PC-9 (cell line): ENCODE measurements around the gene FGD6. TPM values are rescaled to one million over a fixed set of nuclear protein-coding genes. Genes with fewer than 3 reads are reported as not detected.
"Not testable (repeated sequence)": the region's sequence is repeated elsewhere in the genome, so short reads cannot be mapped to it uniquely, and the experiment has no call there.

ENCODE experiments used
- BruUV-seq: library from RNA; stranded (reverse); fragments of 400-500 nt; replicated peaks from 2 replicates; lab custom pipeline; 2021; lab: Mats Ljungman, UMichigan
- CTCF ChIA-PET: fragments of 300-600 bp; sonication (Branson Sonifier 250); formaldehyde crosslinking; loops from one replicate; lab custom pipeline; 2022; ENCODE audit warnings: antibody characterized with exemption; lab: Charles Lee
- POLR2A ChIA-PET: fragments of 300-600 bp; sonication (Branson Sonifier 250); formaldehyde crosslinking; loops from one replicate; lab custom pipeline; 2022; ENCODE audit warnings: antibody characterized with exemption; ENCODE audit not compliant: unreplicated experiment; lab: Charles Lee
- DNase-seq, 2 experiments: peaks; one replicate each; pipeline versions ENCODE4 v3.0.0 to v3.0.0-alpha.2; 2015 to 2022; ENCODE audit warnings: mixed read lengths in 1 of 2
- H2AFZ ChIP-seq: fragments of 200-600 bp; sonication (generic); 2 replicates; pipeline ENCODE4 v1.8.1; 2017; ENCODE audit warnings: antibody characterized with exemption
- H3F3A ChIP-seq: fragments of 200-600 bp; sonication (generic); 2 replicates; pipeline ENCODE4 v1.8.1; 2017; ENCODE audit warnings: antibody characterized with exemption, mild to moderate bottlenecking, low read depth; ENCODE audit not compliant: insufficient read depth
- H3K27ac ChIP-seq: fragments of 200-600 bp; sonication (generic); 2 replicates; pipeline ENCODE4 v1.6.1; 2016; ENCODE audit warnings: mixed run types
- H3K27me3 ChIP-seq: fragments of 200-600 bp; sonication (generic); 2 replicates; pipeline ENCODE4 v1.6.1; 2016; ENCODE audit warnings: low read depth, mixed run types; ENCODE audit not compliant: insufficient read depth
- H3K36me3 ChIP-seq: fragments of 200-600 bp; sonication (generic); 2 replicates; pipeline ENCODE4 v1.6.1; 2016; ENCODE audit warnings: low read depth, mixed run types
- H3K4me1 ChIP-seq: fragments of 200-600 bp; sonication (generic); replicated peaks from 2 replicates; pipeline ENCODE4 v1.6.1; 2016; ENCODE audit warnings: mixed run types; ENCODE audit not compliant: insufficient read depth
- H3K4me2 ChIP-seq: fragments of 200-600 bp; sonication (generic); 2 replicates; pipeline ENCODE4 v1.6.1; 2017; ENCODE audit warnings: mixed run types
- H3K4me3 ChIP-seq: fragments of 200-600 bp; sonication (generic); 2 replicates; pipeline ENCODE4 v1.6.1; 2016; ENCODE audit warnings: mixed run types
- H3K79me2 ChIP-seq: fragments of 200-600 bp; sonication (generic); 2 replicates; pipeline ENCODE4 v1.6.1; 2017; ENCODE audit warnings: low read depth, mixed run types
- H3K9me2 ChIP-seq: fragments of 200-600 bp; sonication (generic); 2 replicates; pipeline ENCODE4 v1.8.1; 2017; ENCODE audit warnings: mild to moderate bottlenecking; ENCODE audit not compliant: insufficient read depth
- H3K9me3 ChIP-seq: fragments of 200-600 bp; sonication (generic); 2 replicates; pipeline ENCODE4 v1.8.1; 2016; ENCODE audit warnings: low read depth; ENCODE audit not compliant: insufficient read depth
- H4K20me1 ChIP-seq: fragments of 200-600 bp; sonication (generic); 2 replicates; pipeline ENCODE4 v1.8.1; 2017; ENCODE audit not compliant: insufficient read depth
- EZH2 ChIP-seq: fragments of 200-600 bp; sonication (generic); IDR thresholded peaks from 2 replicates; pipeline ENCODE4 v1.8.0; 2017; ENCODE audit warnings: antibody characterized with exemption, low read depth
- intact Hi-C: fragments of 100-400 bp; cut with micrococcal nuclease; formaldehyde crosslinking; loops from one replicate; pipeline ENCODE4 v1.10.0; 2022; ENCODE audit not compliant: unreplicated experiment
- total RNA-seq: library from RNA; stranded (reverse); gene quantifications from 2 replicates; pipeline ENCODE4 v1.2.3, GENCODE V29; 2021
- TF ChIP-seq, protein P1 (sequence below): fragments of 200-600 bp; sonication (generic); conservative IDR thresholded peaks from 2 replicates; pipeline ENCODE4 v1.6.1; 2017; ENCODE audit warnings: mixed run types, antibody characterized with exemption, mild to moderate bottlenecking, moderate library complexity

FGD6 gene
- total RNA-seq, 1 experiment from 2014 or later: 22.0 TPM

DNA sequence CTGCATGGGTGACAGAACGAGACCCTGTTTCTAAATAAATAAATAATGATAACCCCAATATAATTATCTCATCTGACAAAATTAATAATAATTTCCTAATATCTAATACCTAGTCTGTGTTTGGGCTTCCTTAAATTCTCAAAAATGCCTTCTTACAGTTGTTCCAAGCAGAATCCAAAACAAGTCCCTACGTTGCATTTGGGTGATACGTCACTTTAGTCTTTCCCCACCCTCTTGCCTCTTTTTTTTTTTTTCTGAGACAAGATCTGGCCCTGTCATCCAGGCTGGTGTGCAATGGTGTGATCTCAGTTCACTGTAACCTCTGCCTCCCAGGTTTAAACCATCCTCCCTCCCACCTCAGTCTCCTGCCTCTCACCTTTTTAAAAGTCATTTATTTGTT, 27.1 kb upstream of the FGD6 start:
- Histone ChIP-seq H3K27me3 (no peaks in the 10 kb centered on the region), H3K4me3 (no peak overlapping the region), H2AFZ (no peak overlapping the region), H3K79me2 (peaks cover 76% of the 10 kb centered on the region), H3K9me3 (no peaks in the 10 kb centered on the region), H3K9me2 (no peaks in the 10 kb centered on the region), H3K4me1 (no peaks in the 10 kb centered on the region), H3K27ac (no peak overlapping the region), H4K20me1 (peaks cover 14% of the 10 kb centered on the region), H3F3A (peaks cover 7% of the 10 kb centered on the region; the same call in 1 of the 2 replicates), H3K4me2 (no peak overlapping the region), H3K36me3 (peaks cover 5% of the 10 kb centered on the region; the same call in 1 of the 2 replicates)
- no TSS peak for BruUV-seq
- DNase-seq: no peak
- POLR2A ChIA-PET: no interaction called here
- no peak for TF ChIP-seq EZH2
- TF ChIP-seq, protein P1, sequence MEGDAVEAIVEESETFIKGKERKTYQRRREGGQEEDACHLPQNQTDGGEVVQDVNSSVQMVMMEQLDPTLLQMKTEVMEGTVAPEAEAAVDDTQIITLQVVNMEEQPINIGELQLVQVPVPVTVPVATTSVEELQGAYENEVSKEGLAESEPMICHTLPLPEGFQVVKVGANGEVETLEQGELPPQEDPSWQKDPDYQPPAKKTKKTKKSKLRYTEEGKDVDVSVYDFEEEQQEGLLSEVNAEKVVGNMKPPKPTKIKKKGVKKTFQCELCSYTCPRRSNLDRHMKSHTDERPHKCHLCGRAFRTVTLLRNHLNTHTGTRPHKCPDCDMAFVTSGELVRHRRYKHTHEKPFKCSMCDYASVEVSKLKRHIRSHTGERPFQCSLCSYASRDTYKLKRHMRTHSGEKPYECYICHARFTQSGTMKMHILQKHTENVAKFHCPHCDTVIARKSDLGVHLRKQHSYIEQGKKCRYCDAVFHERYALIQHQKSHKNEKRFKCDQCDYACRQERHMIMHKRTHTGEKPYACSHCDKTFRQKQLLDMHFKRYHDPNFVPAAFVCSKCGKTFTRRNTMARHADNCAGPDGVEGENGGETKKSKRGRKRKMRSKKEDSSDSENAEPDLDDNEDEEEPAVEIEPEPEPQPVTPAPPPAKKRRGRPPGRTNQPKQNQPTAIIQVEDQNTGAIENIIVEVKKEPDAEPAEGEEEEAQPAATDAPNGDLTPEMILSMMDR: no peak
- intact Hi-C loops: no loop called here
- CTCF ChIA-PET: no interaction called here

DNA sequence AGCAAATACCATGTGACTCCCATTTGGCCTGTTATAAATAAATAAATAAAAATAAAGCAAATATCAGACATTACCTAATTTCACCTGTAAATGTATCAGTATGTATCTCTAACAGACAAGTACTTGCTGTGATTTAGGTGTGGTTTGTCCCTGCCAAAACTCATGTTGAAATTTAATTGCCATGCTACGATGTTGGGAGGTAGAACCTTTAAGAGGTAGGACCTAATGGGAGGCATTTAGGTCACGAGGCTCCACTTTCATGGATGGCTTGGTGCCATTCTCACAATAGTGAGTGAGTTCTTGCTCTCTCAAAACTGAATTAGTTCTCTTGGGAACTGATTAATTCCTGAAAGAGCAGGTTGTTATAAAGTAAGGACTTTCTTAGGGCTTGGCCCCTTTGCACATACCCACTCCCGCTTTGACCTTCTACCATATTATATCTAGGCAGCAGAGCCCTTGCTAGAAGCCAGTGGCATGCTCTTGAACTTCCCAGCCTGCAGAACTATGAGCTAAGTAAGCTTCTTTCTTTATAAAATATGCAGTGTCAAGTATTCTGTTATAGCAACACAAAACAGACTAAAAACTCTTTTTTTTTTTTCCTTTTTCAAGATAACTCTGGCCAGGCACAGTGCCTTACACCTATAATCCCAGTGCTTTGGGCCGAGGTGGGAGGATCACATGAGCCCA, 26.4 kb upstream of the FGD6 start:
- Histone ChIP-seq H3F3A (peaks cover 7% of the 10 kb centered on the region; the same call in 1 of the 2 replicates), H3K4me1 (no peaks in the 10 kb centered on the region)

DNA sequence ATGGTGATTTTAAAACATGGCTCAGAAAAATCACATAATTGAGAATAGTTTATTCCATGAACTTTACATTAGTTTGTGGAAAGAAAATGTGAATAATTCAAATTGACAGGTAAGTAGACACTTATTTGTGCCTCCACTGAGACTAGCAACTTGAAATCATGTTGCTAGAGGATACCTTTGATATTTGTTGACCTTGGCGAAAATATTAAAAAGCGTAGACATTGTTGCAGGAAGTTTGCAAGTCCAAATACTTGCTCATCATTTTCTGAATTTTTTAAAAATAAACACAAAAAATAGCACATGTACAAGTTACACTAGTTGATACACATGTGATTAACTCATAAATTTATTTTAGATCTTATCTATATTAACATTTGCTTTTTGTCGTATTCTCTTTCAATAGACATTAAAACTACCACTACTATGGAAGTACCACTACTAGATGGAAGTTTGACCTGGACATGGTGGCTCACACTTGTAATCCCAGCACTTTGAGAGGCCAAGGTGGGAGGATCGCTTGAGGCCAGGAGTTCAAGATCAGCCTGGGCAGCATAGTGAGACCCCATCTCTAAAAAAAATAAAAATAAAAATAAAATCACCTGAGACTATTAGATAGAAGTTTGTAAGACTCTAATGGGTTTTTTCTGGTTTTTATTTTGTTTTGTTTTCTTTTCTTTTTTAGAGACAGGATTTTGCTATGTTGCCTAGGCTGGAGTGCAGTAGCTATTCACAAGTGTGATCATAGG, 24.7 kb upstream of the FGD6 start:
- H4K20me1 ChIP-seq: peaks cover 26% of the 10 kb centered on the region
- H3K27me3 ChIP-seq: no peaks in the 10 kb centered on the region
- POLR2A ChIA-PET: no interaction called here
- CTCF ChIA-PET: no interaction called here
- H3K9me2 ChIP-seq: no peaks in the 10 kb centered on the region
- no peak overlapping the region for H2AFZ ChIP-seq
- peaks cover 5% of the 10 kb centered on the region; the same call in 1 of the 2 replicates for H3K36me3 ChIP-seq
- no peak overlapping the region for H3K27ac ChIP-seq
- H3K9me3 ChIP-seq: no peaks in the 10 kb centered on the region
- H3K4me3 ChIP-seq: no peak overlapping the region
- intact Hi-C loops: no loop called here
- no peak for TF ChIP-seq EZH2
- TF ChIP-seq, protein P1: no peak
- H3K79me2 ChIP-seq: peaks cover 83% of the 10 kb centered on the region
- BruUV-seq: no TSS peak
- H3K4me2 ChIP-seq: no peak overlapping the region
- no peaks in the 10 kb centered on the region for H3K4me1 ChIP-seq
- peaks cover 7% of the 10 kb centered on the region; the same call in 1 of the 2 replicates for H3F3A ChIP-seq
- no peak for DNase-seq

More for the DNA sequence above, 26.4 kb upstream of the FGD6 start:
- peaks cover 5% of the 10 kb centered on the region; the same call in 1 of the 2 replicates for H3K36me3 ChIP-seq
- H3K4me3 ChIP-seq: no peak overlapping the region
- H3K9me3 ChIP-seq: no peaks in the 10 kb centered on the region
- no peaks in the 10 kb centered on the region for H3K27me3 ChIP-seq
- H3K9me2 ChIP-seq: no peaks in the 10 kb centered on the region
- H3K27ac ChIP-seq: no peak overlapping the region
- intact Hi-C loops: no loop called here
- peaks cover 17% of the 10 kb centered on the region for H4K20me1 ChIP-seq
- no TSS peak for BruUV-seq
- peaks cover 76% of the 10 kb centered on the region for H3K79me2 ChIP-seq
- no peak overlapping the region for H3K4me2 ChIP-seq
- H2AFZ ChIP-seq: no peak overlapping the region
- DNase-seq: no peak
- POLR2A ChIA-PET: interaction anchor here (0.6 kb wide), 1 partner anchor 21 kb away, joined by 15 read pairs; no protein-coding TSS in a partner anchor
- CTCF ChIA-PET: interaction anchor here (0.6 kb wide), 1 partner anchor 26 kb away, joined by 4 read pairs; the partner anchor contains the start of genes FGD6 and VEZT
- TF ChIP-seq, protein P1: no peak
- TF ChIP-seq EZH2: no peak

DNA sequence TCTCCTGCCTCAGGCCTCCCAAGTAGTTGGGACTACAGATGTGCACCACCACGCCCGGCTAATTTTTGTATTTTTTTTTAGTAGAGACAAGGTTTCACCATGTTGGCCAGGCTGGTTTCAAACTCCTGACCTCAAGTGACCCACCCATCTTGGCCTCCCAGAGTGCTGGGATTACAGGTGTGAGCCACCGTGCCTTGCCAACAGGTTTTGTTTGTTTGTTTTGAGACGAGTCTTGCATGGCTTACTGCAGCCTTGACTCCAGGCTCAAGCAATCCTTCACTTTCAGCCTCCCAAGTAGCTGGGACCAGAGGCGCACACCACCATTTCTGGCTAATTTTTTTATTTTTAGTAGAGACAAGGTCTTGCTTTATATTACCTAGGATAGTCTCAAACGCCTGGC, 23.9 kb upstream of the FGD6 start:
- DNase-seq, H2AFZ ChIP-seq, CTCF ChIA-PET, H3K27me3 ChIP-seq, H3K27ac ChIP-seq, H3K9me3 ChIP-seq, H3K4me3 ChIP-seq, POLR2A ChIA-PET, intact Hi-C loops, H3K36me3 ChIP-seq, H3K4me2 ChIP-seq, H3K9me2 ChIP-seq, H3F3A ChIP-seq, H3K4me1 ChIP-seq, BruUV-seq: not testable (repeated sequence)
- Histone ChIP-seq H4K20me1 (peaks cover 26% of the 10 kb centered on the region), H3K79me2 (peaks cover 87% of the 10 kb centered on the region)
